ENCODE results near the gene PRR14. TPM values are rescaled to one million over a fixed set of nuclear protein-coding genes. Genes with fewer than 3 reads are reported as not detected.

PRR14 gene
- 10 to 100 TPM; 81.4 to 83.8 TPM for total RNA-seq
- 10 to 100 TPM; 13.3 to 22.3 (median 15.3) TPM for polyA plus RNA-seq
- total RNA-seq, result 25.1 to 41.1 (median 33.4) reads per million in 6 experiments

GRCh38 chr16:30650369-30651123 lies at the start of gene PRR14:
TSS of gene PRR14 (plus strand) at chr16:30650960. CDS start at chr16:30651646, 686 bp downstream.
- peak; percentile 87 to 90 for ATAC-seq
- Mint-ChIP-seq H3K9me3 (no peaks in the 10 kb centered on the region), H3K36me3 (peaks cover 0 to 25% (median 3%) of the 10 kb centered on the region in 3 donors), H3K4me3 (peak within 1 kb of the TSS; percentile 97 to 100 (median 99)), H3K27ac (peak within 1 kb of the TSS; percentile 95 to 100 (median 98)), H3K4me1 (peaks cover 17 to 35% (median 29%) of the 10 kb centered on the region in 4 donors), H3K27me3 (no peaks in the 10 kb centered on the region)
- DNase-seq, result peak; percentile 87 to 99 (median 96)
- POLR2A ChIA-PET, result interaction anchor here (0.6 to 4.0 kb wide), 22 partner anchors 9 to 853 kb away, joined by 3 to 71 read pairs (median 6); partner anchors contain the start of genes DCTPP1, FBRS, PHKG2 and SEPHS2

DNA sequence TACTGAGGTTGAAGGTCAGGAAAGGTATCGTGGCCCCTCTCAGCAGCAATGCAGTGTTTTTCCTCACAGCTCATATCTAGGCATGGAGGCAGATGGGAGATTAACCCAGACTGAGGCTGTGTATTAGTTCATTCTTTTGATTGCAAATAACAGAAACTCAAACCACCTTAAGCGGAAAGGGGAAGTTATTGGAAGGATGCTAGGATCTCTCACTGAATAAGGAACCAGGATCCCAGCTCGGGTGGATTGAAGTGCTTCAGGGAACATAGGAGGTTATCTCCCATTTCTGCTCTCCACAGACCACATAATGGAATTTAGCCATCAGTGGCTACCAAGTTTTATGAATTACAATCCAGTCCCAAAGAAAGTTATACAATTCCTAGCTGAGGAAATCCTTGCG lies 48.8 kb upstream of the PRR14 start:
- H3K36me3 Mint-ChIP-seq, result peaks cover 0 to 49% (median 1%) of the 10 kb centered on the region in 3 donors
- DNase-seq, result no peak
- H3K27ac Mint-ChIP-seq, result peak overlapping the region in 1 of 10 donors; percentile 35
- H3K4me1 Mint-ChIP-seq, result peaks cover 2 to 18% (median 6%) of the 10 kb centered on the region in 4 donors
- POLR2A ChIA-PET, result interaction anchor here (0.9 kb wide), 2 partner anchors 11 to 30 kb away, joined by 3 to 4 read pairs; no protein-coding TSS in a partner anchor
- ATAC-seq, result no peak
- no peak overlapping the region for H3K4me3 Mint-ChIP-seq
- no peaks in the 10 kb centered on the region for H3K27me3 Mint-ChIP-seq
- H3K9me3 Mint-ChIP-seq, result no peaks in the 10 kb centered on the region

DNA sequence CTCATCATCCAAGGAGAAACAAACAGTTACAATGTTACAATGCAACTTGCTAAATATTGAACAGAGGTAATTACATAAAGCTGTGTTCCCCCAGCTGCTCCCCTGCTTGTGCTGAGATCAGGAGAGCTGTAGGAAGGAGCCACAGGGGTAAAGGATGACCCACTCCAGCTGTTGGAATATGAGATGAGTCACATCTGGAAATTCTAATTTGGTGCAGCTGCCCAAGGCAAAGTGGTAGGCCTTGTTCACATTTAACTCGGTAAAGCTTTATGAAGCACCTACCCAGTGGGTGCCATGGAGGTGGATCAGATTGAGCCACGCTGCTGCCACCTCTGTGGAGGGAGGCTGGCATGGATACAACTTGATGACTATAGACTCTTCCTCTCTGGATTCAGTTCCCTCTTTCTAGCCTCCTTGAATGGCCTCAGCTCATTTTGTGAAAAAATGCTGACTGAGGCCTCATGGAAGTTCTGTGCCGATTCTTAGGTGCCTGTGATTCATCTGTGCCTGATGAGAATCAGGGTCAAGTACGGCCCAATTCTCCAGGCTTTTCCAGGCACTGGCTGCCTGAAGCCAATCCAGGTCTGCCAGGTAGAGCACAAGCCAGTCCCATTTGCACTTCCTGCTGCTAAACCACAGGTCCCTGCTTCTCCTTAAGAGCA lies 48.0 kb upstream of the PRR14 start:
- DNase-seq, result no peak
- no peak for ATAC-seq
- no peaks in the 10 kb centered on the region for H3K27me3 Mint-ChIP-seq
- peaks cover 0 to 53% (median 4%) of the 10 kb centered on the region in 3 donors for H3K36me3 Mint-ChIP-seq
- H3K4me3 Mint-ChIP-seq, result no peak overlapping the region
- no peaks in the 10 kb centered on the region for H3K9me3 Mint-ChIP-seq
- POLR2A ChIA-PET, result interaction anchor here (0.7 to 0.9 kb wide), 3 partner anchors 12 to 537 kb away, joined by 3 to 4 read pairs (median 3); partner anchors contain the start of gene ALDOA
- peaks cover 2 to 23% (median 10%) of the 10 kb centered on the region in 4 donors for H3K4me1 Mint-ChIP-seq
- H3K27ac Mint-ChIP-seq, result peak overlapping the region in 3 of 10 donors; percentile 10 to 66 (median 47)

- Mint-ChIP-seq H3K36me3 (peaks cover 0 to 59% (median 4%) of the 10 kb centered on the region in 3 donors), H3K4me1 (peaks cover 2 to 23% (median 15%) of the 10 kb centered on the region in 4 donors), H3K27ac (no peak overlapping the region), H3K4me3 (no peak overlapping the region), H3K9me3 (no peaks in the 10 kb centered on the region), H3K27me3 (no peaks in the 10 kb centered on the region)
- ATAC-seq, result no peak
- POLR2A ChIA-PET, result interaction anchor here (0.6 kb wide), 1 partner anchor 304 kb away, joined by 3 read pairs; no protein-coding TSS in a partner anchor
- no peak for DNase-seq
Measured at GRCh38 chr16:30603945-30604315, 46.8 kb upstream of the PRR14 start.

DNA sequence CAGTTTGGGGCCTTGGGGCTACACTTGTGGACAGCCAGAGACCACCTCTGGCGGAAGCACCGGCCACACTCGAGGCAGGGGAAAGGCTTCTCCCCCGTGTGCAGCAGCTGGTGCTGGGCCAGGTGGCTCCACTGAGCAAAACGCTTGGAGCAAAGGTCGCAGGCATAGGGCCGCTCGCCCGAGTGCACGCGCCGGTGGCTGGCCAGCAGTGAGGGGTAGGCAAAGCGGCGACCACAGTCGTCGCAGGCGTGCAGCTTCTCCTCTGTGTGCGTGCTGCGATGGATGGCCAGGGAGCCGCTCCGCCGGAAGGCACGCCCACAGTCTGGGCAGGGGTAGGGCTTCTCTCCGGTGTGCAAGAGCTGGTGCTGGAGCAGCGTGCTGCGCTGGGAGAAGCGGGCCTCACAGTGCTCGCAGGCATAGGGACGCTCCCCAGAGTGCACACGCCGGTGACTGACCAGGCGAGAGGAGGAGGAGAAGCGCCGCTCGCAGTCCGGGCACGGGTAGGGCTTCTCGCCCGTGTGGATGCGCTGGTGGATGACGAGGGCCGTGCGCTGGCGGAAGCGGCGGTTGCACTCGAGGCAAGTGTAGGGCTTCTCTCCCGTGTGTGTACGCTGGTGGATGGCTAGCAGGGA lies 46.3 kb upstream of the PRR14 start:
- ATAC-seq (no peak), DNase-seq (no peak)
- no peak overlapping the region for H3K4me3 Mint-ChIP-seq
- H3K27me3 Mint-ChIP-seq, result no peaks in the 10 kb centered on the region
- POLR2A ChIA-PET, result no interaction called here
- no peaks in the 10 kb centered on the region for H3K9me3 Mint-ChIP-seq
- H3K36me3 Mint-ChIP-seq, result peaks cover 0 to 59% (median 4%) of the 10 kb centered on the region in 3 donors
- H3K27ac Mint-ChIP-seq, result no peak overlapping the region
- H3K4me1 Mint-ChIP-seq, result peaks cover 2 to 28% (median 20%) of the 10 kb centered on the region in 4 donors

DNA sequence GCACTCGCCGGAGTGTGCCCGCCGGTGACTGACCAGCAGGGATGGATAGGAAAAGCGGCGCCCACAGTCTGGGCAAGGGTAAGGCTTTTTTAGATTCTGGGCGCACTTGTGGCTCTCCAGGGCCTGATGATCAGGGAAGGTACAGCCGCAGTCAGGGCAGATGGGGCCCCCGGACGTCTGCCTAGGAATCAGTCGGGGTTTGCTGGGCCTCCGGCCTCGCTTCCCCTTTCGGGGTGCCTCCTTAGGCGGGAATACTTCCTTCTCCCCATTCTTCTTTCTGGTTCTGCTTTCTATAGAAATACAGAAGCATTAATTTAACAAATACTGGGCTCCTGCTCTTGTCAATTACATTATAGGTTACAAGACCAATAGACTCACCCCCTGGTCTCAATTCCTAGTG lies 45.6 kb upstream of the PRR14 start:
- Mint-ChIP-seq H3K27ac (no peak overlapping the region), H3K4me3 (no peak overlapping the region), H3K36me3 (peaks cover 0 to 59% (median 5%) of the 10 kb centered on the region in 3 donors), H3K9me3 (no peaks in the 10 kb centered on the region), H3K27me3 (no peaks in the 10 kb centered on the region), H3K4me1 (peaks cover 2 to 30% (median 21%) of the 10 kb centered on the region in 4 donors)
- POLR2A ChIA-PET, result no interaction called here
- DNase-seq (no peak), ATAC-seq (no peak)

GRCh38 chr16:30606004-30606403 lies 44.8 kb upstream of the PRR14 start:
- Mint-ChIP-seq H3K4me1 (peaks cover 5 to 34% (median 27%) of the 10 kb centered on the region in 4 donors), H3K27me3 (no peaks in the 10 kb centered on the region), H3K27ac (peak overlapping the region in 1 of 10 donors; percentile 68), H3K36me3 (peaks cover 0 to 59% (median 6%) of the 10 kb centered on the region in 3 donors), H3K9me3 (no peaks in the 10 kb centered on the region), H3K4me3 (no peak overlapping the region)
- POLR2A ChIA-PET, result no interaction called here
- DNase-seq (no peak), ATAC-seq (no peak)

- Mint-ChIP-seq H3K9me3 (no peaks in the 10 kb centered on the region), H3K4me3 (peak overlapping the region; percentile 87 to 97 (median 94)), H3K4me1 (peaks cover 5 to 30% (median 27%) of the 10 kb centered on the region in 4 donors), H3K27ac (peak overlapping the region; percentile 91 to 98 (median 97)), H3K36me3 (peaks cover 0 to 35% (median 6%) of the 10 kb centered on the region in 3 donors), H3K27me3 (peaks cover 0 to 1% (median 0%) of the 10 kb centered on the region in 5 donors)
- ATAC-seq (peak; percentile 46 to 50), DNase-seq (peak in 7 of 10 donors; percentile 6 to 74 (median 24))
- POLR2A ChIA-PET, result interaction anchor here (0.5 to 3.1 kb wide), 17 partner anchors 9 to 1029 kb away, joined by 3 to 21 read pairs (median 6); partner anchors contain the start of genes DCTPP1, FBRS, PRR14 and ZNF688
Measured at GRCh38 chr16:30609002-30609925, 41.5 kb upstream of the PRR14 start.

- H3K36me3 Mint-ChIP-seq, result peaks cover 0 to 26% (median 6%) of the 10 kb centered on the region in 3 donors
- H3K4me3 Mint-ChIP-seq, result peak within 1 kb of the TSS; percentile 87 to 97 (median 94)
- DNase-seq (peak; percentile 77 to 99 (median 94)), ATAC-seq (peak; percentile 92 to 93)
- H3K27ac Mint-ChIP-seq, result peak within 1 kb of the TSS; percentile 94 to 99 (median 97)
- H3K9me3 Mint-ChIP-seq, result no peaks in the 10 kb centered on the region
- H3K4me1 Mint-ChIP-seq, result peaks cover 5 to 30% (median 27%) of the 10 kb centered on the region in 4 donors
- peaks cover 0 to 1% (median 0%) of the 10 kb centered on the region in 5 donors for H3K27me3 Mint-ChIP-seq
- POLR2A ChIA-PET, result interaction anchor here (0.6 to 3.1 kb wide), 20 partner anchors 10 to 521 kb away, joined by 3 to 21 read pairs (median 5); partner anchors contain the start of genes FBRS, PRR14, SEPHS2 and ZNF688
Measured at GRCh38 chr16:30609926-30610839, 40.6 kb upstream of the PRR14 start, which contains the start of gene ZNF689. TSS of gene ZNF689 (minus strand) at chr16:30610389. CDS start at chr16:30610041, 348 bp downstream.

DNA sequence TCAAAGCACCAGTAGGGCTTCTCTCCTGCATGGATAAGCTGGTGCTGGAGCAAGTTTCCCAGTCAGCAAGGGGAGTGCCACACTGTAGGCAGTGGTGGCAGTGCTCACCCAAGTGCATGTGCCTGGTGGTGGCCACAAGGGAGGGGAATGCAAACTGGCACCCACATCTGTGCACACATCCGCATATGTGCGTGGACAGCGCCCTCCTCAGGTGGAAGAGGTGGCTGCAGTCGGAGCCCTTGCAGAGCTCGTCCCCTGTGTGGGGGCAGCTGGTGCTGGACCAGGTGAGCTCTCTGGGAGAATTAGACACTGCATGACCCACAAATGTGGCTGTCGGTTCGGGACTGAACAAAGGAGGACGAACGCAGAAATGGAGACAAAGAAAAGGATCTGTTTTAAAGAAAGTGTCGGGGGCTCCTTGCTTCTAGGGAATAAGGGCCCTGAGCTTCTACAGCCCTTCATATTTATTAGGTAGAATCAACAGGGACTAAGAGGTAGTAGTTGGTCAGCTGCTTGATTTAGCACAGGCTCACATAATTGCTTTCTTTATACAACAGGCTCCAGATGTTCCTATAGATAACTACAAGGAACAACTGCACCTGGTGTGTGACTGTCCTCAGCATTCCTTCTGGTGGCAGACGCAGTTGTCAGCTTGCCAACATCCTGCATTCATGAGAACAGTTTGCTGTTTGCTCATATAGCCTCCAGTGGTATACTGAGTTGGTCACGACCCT lies 35.2 kb upstream of the PRR14 start:
- H3K27me3 Mint-ChIP-seq, result peaks cover 0 to 3% (median 1%) of the 10 kb centered on the region in 5 donors
- peak; percentile 43 to 75 (median 58) for DNase-seq
- H3K9me3 Mint-ChIP-seq, result no peaks in the 10 kb centered on the region
- no peaks in the 10 kb centered on the region for H3K36me3 Mint-ChIP-seq
- peaks cover under 1 to 7% (median 4%) of the 10 kb centered on the region in 4 donors for H3K4me1 Mint-ChIP-seq
- no peak overlapping the region for H3K4me3 Mint-ChIP-seq
- POLR2A ChIA-PET, result interaction anchor here (0.9 kb wide), 1 partner anchor 11 kb away, joined by 5 read pairs; no protein-coding TSS in a partner anchor
- ATAC-seq, result peak; percentile 64 to 86
- no peak overlapping the region for H3K27ac Mint-ChIP-seq

Data from naive thymus-derived CD8-positive, alpha-beta T cell (primary cell).